ENCODE measurements around the gene ERGIC1. TPM values are rescaled to one million over a fixed set of nuclear protein-coding genes. Genes with fewer than 3 reads are reported as not detected.

Gene ERGIC1
- total and polyA plus RNA-seq, 3 donors from 2014 or later = 89.8 to 100.0 (median 94.1) TPM

GRCh38 chr5:173001229-173001841 is 167.3 kb downstream of the ERGIC1 start:
- H3K27me3 ChIP-seq = no peaks in the 10 kb centered on the region
- WGBS, 2 donors = 81 to 86% methylated on average over 9 of the region's 9 CpGs
- no peak overlapping the region for H3K27ac ChIP-seq
- H3K4me1 ChIP-seq = peaks cover 3% of the 10 kb centered on the region
- TF ChIP-seq POLR2A (IDR thresholded peaks at IDR 0.05) (no peak), CTCF (IDR thresholded peaks at IDR 0.05) (no peak)
- intact Hi-C loops (cut with DNase I; ENCODE audit: low total_unique reads) = no loop called here
- H3K4me3 ChIP-seq = no peak overlapping the region
- no peaks in the 10 kb centered on the region for H3K36me3 ChIP-seq (ENCODE audit: low read depth, missing control alignments)
- peak; percentile 13 for DNase-seq
- no peaks in the 10 kb centered on the region for H3K9me3 ChIP-seq

Small RNA genes within 50 kb of the gene (small RNA-seq; reads per million reads assigned to genes)
- gene AC022217.4 = 0 reads per million in 2 donors

Other genes with a start within 250 kb of the ERGIC1 start
- gene NEURL1B, start 193.0 kb upstream of the ERGIC1 start, total RNA-seq = 10 to 100 TPM; 15.8 to 18.1 TPM
- 17.1 TPM for gene NEURL1B, start 193.0 kb upstream of the ERGIC1 start, polyA plus RNA-seq (ENCODE audit: insufficient read depth, low read depth, low replicate concordance)
- 100 to 1,000 TPM; 159 to 172 TPM for gene DUSP1, start 63.1 kb upstream of the ERGIC1 start, total RNA-seq
- gene DUSP1, start 63.1 kb upstream of the ERGIC1 start, polyA plus RNA-seq (ENCODE audit: insufficient read depth, low read depth, low replicate concordance) = 86.2 TPM
- gene RPL26L1, start 125.2 kb downstream of the ERGIC1 start, total RNA-seq = 10 to 100 TPM; 63.0 to 67.3 TPM
- gene RPL26L1, start 125.2 kb downstream of the ERGIC1 start, polyA plus RNA-seq (ENCODE audit: insufficient read depth, low read depth, low replicate concordance) = 164 TPM
- 100 to 1,000 TPM; 124 to 134 TPM for gene ATP6V0E1, start 149.5 kb downstream of the ERGIC1 start, total RNA-seq
- gene ATP6V0E1, start 149.5 kb downstream of the ERGIC1 start, polyA plus RNA-seq (ENCODE audit: insufficient read depth, low read depth, low replicate concordance) = 170 TPM
- gene CREBRF, start 222.1 kb downstream of the ERGIC1 start, total RNA-seq = 10 to 100 TPM; 55.6 to 58.4 TPM
- 24.2 TPM for gene CREBRF, start 222.1 kb downstream of the ERGIC1 start, polyA plus RNA-seq (ENCODE audit: insufficient read depth, low read depth, low replicate concordance)

Data from testis (tissue), 3 donors.